Measurements from ENCODE around the gene CELF2. TPM values are rescaled to one million over a fixed set of nuclear protein-coding genes. Genes with fewer than 3 reads are reported as not detected.

CELF2 gene
- 100 to 1,000 TPM; 120 to 185 (median 154) TPM for total RNA-seq

GRCh38 chr10:11017570-11018431 is at the start of gene CELF2:
Gene CELF2 (plus strand): TSS chr10:11017872. CDS start chr10:11018090, 218 bp downstream.
- TF ChIP-seq, protein P1, sequence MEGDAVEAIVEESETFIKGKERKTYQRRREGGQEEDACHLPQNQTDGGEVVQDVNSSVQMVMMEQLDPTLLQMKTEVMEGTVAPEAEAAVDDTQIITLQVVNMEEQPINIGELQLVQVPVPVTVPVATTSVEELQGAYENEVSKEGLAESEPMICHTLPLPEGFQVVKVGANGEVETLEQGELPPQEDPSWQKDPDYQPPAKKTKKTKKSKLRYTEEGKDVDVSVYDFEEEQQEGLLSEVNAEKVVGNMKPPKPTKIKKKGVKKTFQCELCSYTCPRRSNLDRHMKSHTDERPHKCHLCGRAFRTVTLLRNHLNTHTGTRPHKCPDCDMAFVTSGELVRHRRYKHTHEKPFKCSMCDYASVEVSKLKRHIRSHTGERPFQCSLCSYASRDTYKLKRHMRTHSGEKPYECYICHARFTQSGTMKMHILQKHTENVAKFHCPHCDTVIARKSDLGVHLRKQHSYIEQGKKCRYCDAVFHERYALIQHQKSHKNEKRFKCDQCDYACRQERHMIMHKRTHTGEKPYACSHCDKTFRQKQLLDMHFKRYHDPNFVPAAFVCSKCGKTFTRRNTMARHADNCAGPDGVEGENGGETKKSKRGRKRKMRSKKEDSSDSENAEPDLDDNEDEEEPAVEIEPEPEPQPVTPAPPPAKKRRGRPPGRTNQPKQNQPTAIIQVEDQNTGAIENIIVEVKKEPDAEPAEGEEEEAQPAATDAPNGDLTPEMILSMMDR (IDR thresholded peaks at IDR 0.05; ENCODE audit: low read depth), result no peak

DNA sequence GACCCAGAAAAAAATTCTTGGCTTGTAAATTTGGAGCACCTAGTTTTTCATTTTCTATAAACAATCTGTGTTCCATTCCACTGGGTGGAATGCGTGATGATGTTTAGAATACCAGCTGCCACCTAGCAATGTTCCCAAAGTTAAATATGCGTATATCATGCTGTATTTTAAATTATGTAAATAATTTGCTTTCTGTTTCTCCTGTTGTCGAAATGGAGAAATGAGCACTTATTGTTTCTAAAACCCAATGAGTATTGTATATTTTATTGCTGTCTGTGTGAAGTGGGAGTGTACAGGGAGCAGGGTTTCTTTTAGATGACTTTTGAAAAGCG is 49.4 kb upstream of the CELF2 start:
- TF ChIP-seq, protein P1 (IDR thresholded peaks at IDR 0.05; ENCODE audit: low read depth), result no peak

DNA sequence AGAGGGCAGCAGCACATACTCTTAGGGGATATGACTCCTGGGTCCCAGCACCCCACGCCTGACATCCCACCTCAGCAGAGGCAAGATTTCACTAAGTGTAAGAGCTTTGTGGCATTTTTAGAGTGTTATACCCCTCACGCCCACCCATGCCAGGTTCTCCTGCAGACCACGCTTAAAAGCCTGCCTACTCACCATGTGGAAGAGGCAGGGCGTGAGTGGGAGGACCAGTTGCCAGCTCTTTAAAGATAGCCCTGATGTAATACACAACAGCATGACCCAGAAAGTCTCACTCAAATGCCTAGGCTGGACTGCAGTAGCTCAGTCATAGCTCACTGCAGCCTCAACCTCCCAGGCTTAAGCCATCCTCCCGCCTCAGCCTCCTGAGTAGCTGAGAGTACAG is 44.4 kb upstream of the CELF2 start:
- TF ChIP-seq, protein P1 (IDR thresholded peaks at IDR 0.05; ENCODE audit: low read depth), result no peak

DNA sequence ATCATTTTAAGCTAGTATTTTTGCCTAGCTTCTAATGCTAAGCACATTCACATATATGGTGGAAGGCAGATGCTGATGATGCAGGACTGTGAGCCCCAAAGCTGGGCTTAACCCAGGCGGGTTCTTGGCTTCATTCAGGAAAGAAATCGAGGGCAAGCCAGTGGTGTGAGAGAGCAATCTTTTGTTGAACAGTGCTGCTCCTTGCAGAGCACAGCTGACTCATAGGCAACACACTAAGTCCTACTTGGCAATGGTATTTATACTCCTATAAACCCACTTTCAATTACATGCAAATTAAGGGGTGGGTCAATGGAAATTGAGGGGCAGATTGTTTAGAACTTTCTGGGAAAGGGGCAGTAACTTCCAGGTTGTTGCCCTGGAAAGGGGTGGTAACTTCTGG is 42.0 kb upstream of the CELF2 start:
- TF ChIP-seq, protein P1 (IDR thresholded peaks at IDR 0.05; ENCODE audit: low read depth), result no peak

DNA sequence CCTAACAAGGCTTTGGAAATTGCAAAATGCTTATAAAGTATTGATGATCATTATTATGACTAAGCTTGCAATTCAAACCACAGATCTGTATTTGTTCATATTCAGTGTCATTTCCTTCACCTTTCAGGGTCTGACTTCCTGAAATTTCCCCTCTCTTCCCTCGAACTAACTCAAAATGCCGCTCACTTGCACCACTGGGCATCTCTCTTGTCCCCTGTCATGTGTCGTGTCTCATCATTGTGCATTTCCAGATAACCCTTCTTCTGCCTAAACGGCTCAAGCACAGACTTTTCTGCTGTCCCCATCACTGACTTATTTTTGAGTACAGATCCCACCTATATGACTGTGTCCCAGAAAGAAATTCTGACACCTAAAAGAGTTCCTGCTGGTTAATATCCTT is 41.0 kb upstream of the CELF2 start:
- TF ChIP-seq, protein P1 (IDR thresholded peaks at IDR 0.05; ENCODE audit: low read depth), result no peak

DNA sequence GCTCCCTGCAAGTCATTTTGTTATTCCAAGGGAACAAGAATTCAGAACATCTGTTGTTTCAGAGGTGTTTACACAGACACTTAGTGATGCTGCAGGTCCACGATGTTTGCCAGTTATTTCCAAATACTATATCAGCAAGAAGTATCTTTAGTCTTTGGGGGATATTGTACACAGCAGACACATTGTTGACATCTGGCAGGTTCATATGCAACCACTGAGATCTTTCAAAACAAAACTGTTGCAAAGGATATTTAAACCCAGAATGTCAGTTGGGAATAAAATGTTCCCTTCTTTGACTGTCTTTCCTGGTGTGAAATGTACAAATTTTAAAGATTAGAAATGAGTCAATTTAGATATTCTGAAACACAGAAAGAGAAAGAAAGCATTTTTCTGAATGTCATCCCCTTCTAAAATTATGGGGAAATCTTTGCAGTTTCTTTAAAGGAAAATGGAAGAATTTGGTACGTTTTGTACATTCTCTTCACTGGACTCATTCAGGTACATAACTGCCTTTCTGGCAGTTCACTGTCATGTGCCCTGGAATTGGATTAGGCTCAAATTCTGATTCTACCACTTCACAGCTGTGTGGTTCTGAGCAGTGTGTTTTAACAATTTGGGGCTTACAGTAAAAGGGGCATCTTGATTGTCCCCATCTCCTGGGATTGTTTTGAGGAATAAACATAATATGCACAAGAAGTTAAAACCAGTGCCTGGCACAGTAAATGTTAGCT is 40.3 kb upstream of the CELF2 start:
- TF ChIP-seq, protein P1 (IDR thresholded peaks at IDR 0.05; ENCODE audit: low read depth), result no peak

GRCh38 chr10:10977978-10978377 is 39.7 kb upstream of the CELF2 start:
- TF ChIP-seq, protein P1 (IDR thresholded peaks at IDR 0.05; ENCODE audit: low read depth), result no peak

Measured in subcutaneous adipose tissue (tissue), 4 donors.